WERI-Rb-1 (cell line): ENCODE measurements around the gene PANK1.

ENCODE experiments used
- DNase-seq: peaks from one replicate; pipeline ENCODE4 v3.0.0-alpha.2; 2020
- H3K27ac ChIP-seq: fragments of 250-450 bp; sonication (Bioruptor Pico); 2 replicates; pipeline ENCODE4 v1.5.1; 2020; ENCODE audit warnings: mild to moderate bottlenecking, moderate library complexity
- H3K27me3 ChIP-seq: fragments of 250-450 bp; sonication (Bioruptor Pico); 2 replicates; pipeline ENCODE4 v1.5.1; 2021; ENCODE audit warnings: mild to moderate bottlenecking, low read depth, moderate library complexity; ENCODE audit not compliant: insufficient read depth, severe bottlenecking
- H3K36me3 ChIP-seq: fragments of 250-450 bp; sonication (Bioruptor Pico); 2 replicates; pipeline ENCODE4 v1.5.1; 2020; ENCODE audit warnings: mild to moderate bottlenecking, moderate library complexity
- H3K4me3 ChIP-seq: 2 replicates; pipeline ENCODE4 v1.5.1; 2011; ENCODE audit warnings: low read depth, mild to moderate bottlenecking, control low read depth, low read length
- H3K9me3 ChIP-seq: fragments of 250-450 bp; sonication (Bioruptor Pico); 2 replicates; pipeline ENCODE4 v1.5.1; 2021; ENCODE audit warnings: mild to moderate bottlenecking, moderate library complexity; ENCODE audit not compliant: severe bottlenecking
- TF ChIP-seq, protein P1 (sequence below): IDR thresholded peaks from 2 replicates; pipeline ENCODE4 v1.5.1; 2011; ENCODE audit warnings: low read depth, mild to moderate bottlenecking, control low read depth, inconsistent platforms, low read length

The PANK1 gene

GRCh38 chr10:89615824-89616223 lies 29.2 kb downstream of the PANK1 start:
- H3K27me3 ChIP-seq, result no peaks in the 10 kb centered on the region
- H3K36me3 ChIP-seq, result peaks cover 8% of the 10 kb centered on the region
- TF ChIP-seq, protein P1, sequence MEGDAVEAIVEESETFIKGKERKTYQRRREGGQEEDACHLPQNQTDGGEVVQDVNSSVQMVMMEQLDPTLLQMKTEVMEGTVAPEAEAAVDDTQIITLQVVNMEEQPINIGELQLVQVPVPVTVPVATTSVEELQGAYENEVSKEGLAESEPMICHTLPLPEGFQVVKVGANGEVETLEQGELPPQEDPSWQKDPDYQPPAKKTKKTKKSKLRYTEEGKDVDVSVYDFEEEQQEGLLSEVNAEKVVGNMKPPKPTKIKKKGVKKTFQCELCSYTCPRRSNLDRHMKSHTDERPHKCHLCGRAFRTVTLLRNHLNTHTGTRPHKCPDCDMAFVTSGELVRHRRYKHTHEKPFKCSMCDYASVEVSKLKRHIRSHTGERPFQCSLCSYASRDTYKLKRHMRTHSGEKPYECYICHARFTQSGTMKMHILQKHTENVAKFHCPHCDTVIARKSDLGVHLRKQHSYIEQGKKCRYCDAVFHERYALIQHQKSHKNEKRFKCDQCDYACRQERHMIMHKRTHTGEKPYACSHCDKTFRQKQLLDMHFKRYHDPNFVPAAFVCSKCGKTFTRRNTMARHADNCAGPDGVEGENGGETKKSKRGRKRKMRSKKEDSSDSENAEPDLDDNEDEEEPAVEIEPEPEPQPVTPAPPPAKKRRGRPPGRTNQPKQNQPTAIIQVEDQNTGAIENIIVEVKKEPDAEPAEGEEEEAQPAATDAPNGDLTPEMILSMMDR, result no peak
- no peak overlapping the region for H3K4me3 ChIP-seq
- no peak overlapping the region for H3K27ac ChIP-seq
- DNase-seq, result no peak
- no peaks in the 10 kb centered on the region for H3K9me3 ChIP-seq

GRCh38 chr10:89615112-89615511 lies 29.9 kb downstream of the PANK1 start:
- Histone ChIP-seq H3K27me3 (no peaks in the 10 kb centered on the region), H3K4me3 (no peak overlapping the region), H3K36me3 (peaks cover 15% of the 10 kb centered on the region), H3K27ac (no peak overlapping the region), H3K9me3 (no peaks in the 10 kb centered on the region)
- TF ChIP-seq, protein P1, result no peak
- no peak for DNase-seq

GRCh38 chr10:89613582-89613981 lies 31.5 kb downstream of the PANK1 start:
- H3K27ac ChIP-seq, result no peak overlapping the region
- H3K4me3 ChIP-seq, result no peak overlapping the region
- TF ChIP-seq, protein P1, result no peak
- H3K36me3 ChIP-seq, result peaks cover 30% of the 10 kb centered on the region
- no peaks in the 10 kb centered on the region for H3K9me3 ChIP-seq
- no peaks in the 10 kb centered on the region for H3K27me3 ChIP-seq
- no peak for DNase-seq

GRCh38 chr10:89611282-89611681 lies 33.8 kb downstream of the PANK1 start:
- TF ChIP-seq, protein P1, result no peak
- Histone ChIP-seq H3K4me3 (no peak overlapping the region), H3K27me3 (no peaks in the 10 kb centered on the region), H3K9me3 (no peaks in the 10 kb centered on the region), H3K27ac (no peak overlapping the region), H3K36me3 (peaks cover 39% of the 10 kb centered on the region)
- no peak for DNase-seq

GRCh38 chr10:89609833-89610346 lies 35.2 kb downstream of the PANK1 start:
- no peak overlapping the region for H3K27ac ChIP-seq
- H3K36me3 ChIP-seq, result peaks cover 45% of the 10 kb centered on the region
- no peaks in the 10 kb centered on the region for H3K27me3 ChIP-seq
- H3K9me3 ChIP-seq, result no peaks in the 10 kb centered on the region
- no peak overlapping the region for H3K4me3 ChIP-seq
- no peak for DNase-seq
- TF ChIP-seq, protein P1, result no peak

DNA sequence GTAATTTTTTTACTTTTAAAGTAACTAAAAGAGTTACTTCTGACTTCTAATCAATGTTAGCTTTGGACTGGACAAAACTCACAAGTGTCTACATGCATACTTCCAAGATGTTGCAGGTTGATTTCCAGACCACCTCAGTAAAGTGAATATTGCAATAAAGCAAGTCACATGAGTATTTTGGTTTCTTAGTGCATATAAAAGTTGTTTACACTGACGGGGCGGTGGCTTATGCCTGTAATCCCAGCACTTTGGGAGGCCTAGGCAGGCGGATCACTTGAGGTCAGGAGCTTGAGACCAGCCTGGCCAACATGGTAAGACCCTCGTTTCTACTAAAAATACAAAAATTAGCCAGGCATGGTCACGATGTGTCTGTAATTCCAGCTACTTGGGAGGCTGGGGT lies 40.8 kb downstream of the PANK1 start:
- no peaks in the 10 kb centered on the region for H3K27me3 ChIP-seq
- peaks cover 43% of the 10 kb centered on the region for H3K36me3 ChIP-seq
- DNase-seq, result no peak
- no peak overlapping the region for H3K27ac ChIP-seq
- TF ChIP-seq, protein P1, result no peak
- no peaks in the 10 kb centered on the region for H3K9me3 ChIP-seq
- no peak overlapping the region for H3K4me3 ChIP-seq
